ENCODE results near the gene FRMD1.
A peak's percentile ranks its signal among the peaks of the same experiment; 100 is the strongest.

- TF ChIP-seq REST (IDR thresholded peaks at IDR 0.05; ENCODE audit: low read depth) (no peak), CEBPB (IDR thresholded peaks at IDR 0.05) (no peak), FOXM1 (IDR thresholded peaks at IDR 0.05; ENCODE audit: borderline replicate concordance, low read depth) (no peak), NFIC (IDR thresholded peaks at IDR 0.05) (peak; percentile 63), EGR1 (IDR thresholded peaks at IDR 0.05) (no peak), CREB1 (IDR thresholded peaks at IDR 0.05; ENCODE audit: low read depth) (no peak), TAF1 (IDR thresholded peaks at IDR 0.05; ENCODE audit: low read depth) (no peak), EP300 (IDR thresholded peaks at IDR 0.05; ENCODE audit: borderline replicate concordance) (no peak), MAX (IDR thresholded peaks at IDR 0.05) (no peak), TEAD4 (IDR thresholded peaks at IDR 0.05) (no peak), RAD21 (IDR thresholded peaks at IDR 0.05; ENCODE audit: low read depth) (peak; percentile 89), TCF12 (IDR thresholded peaks at IDR 0.05; ENCODE audit: low read depth) (no peak), YY1 (IDR thresholded peaks at IDR 0.05; ENCODE audit: low read depth) (0 out of 2 replicates have a peak, but pooled peaks have one; percentile 46)
- TF ChIP-seq, protein P1, sequence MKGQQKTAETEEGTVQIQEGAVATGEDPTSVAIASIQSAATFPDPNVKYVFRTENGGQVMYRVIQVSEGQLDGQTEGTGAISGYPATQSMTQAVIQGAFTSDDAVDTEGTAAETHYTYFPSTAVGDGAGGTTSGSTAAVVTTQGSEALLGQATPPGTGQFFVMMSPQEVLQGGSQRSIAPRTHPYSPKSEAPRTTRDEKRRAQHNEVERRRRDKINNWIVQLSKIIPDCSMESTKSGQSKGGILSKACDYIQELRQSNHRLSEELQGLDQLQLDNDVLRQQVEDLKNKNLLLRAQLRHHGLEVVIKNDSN (IDR thresholded peaks at IDR 0.05), result peak; percentile 37; the same call in 1 of the 2 replicates
These were observed 18.5 kb downstream of the FRMD1 start for GRCh38 chr6:168060521-168060931.

All from Ishikawa (cell line).